HCT116 (cell line): ENCODE results near the gene NSFL1C.

ENCODE experiments used
- CTCF ChIP-seq, 3 experiments: fragments of 200-600 bp in 1 of 3; sonication (generic) in 1 of 3; IDR thresholded peaks in 2 of 3; conservative IDR thresholded peaks in 1 of 3; 2 replicates each; pipeline ENCODE4 v1.5.1; 2012 to 2017; ENCODE audit warnings: low read depth in 2 of 3, low read length in 2 of 3, antibody characterized with exemption in 1 of 3, borderline replicate concordance in 1 of 3, control low read depth in 1 of 3, mild to moderate bottlenecking in 1 of 3, mixed read lengths in 1 of 3, mixed run types in 1 of 3, moderate library complexity in 1 of 3; ENCODE audit not compliant: insufficient read depth in 1 of 3
- EGR1 ChIP-seq: IDR thresholded peaks from 2 replicates; pipeline ENCODE4 v1.6.1; 2012; ENCODE audit warnings: low read depth
- ELF1 ChIP-seq: IDR thresholded peaks from 2 replicates; pipeline ENCODE4 v1.6.1; 2012; ENCODE audit warnings: low read depth, borderline replicate concordance
- EZH2phosphoT487 ChIP-seq: fragments of 200-600 bp; IDR thresholded peaks from 2 replicates; pipeline ENCODE4 v1.6.1; 2018; ENCODE audit warnings: antibody characterized with exemption, borderline replicate concordance
- MAX ChIP-seq: IDR thresholded peaks from 2 replicates; pipeline ENCODE4 v1.6.1; 2012
- POLR2A ChIP-seq: IDR thresholded peaks from 2 replicates; pipeline ENCODE4 v1.7.0; 2011; ENCODE audit warnings: borderline replicate concordance; ENCODE audit not compliant: insufficient read depth, insufficient read length; ENCODE audit errors: extremely low read depth
- REST ChIP-seq: IDR thresholded peaks from 2 replicates; pipeline ENCODE4 v1.6.1; 2012; ENCODE audit warnings: low read depth
- SP1 ChIP-seq: IDR thresholded peaks from 2 replicates; pipeline ENCODE4 v1.6.1; 2012; ENCODE audit warnings: low read depth
- YY1 ChIP-seq: IDR thresholded peaks from 2 replicates; pipeline ENCODE4 v1.6.1; 2011; ENCODE audit warnings: low read length, low read depth, moderate library complexity, mild to moderate bottlenecking; ENCODE audit not compliant: insufficient replicate concordance; ENCODE audit errors: extremely low read depth

DNA sequence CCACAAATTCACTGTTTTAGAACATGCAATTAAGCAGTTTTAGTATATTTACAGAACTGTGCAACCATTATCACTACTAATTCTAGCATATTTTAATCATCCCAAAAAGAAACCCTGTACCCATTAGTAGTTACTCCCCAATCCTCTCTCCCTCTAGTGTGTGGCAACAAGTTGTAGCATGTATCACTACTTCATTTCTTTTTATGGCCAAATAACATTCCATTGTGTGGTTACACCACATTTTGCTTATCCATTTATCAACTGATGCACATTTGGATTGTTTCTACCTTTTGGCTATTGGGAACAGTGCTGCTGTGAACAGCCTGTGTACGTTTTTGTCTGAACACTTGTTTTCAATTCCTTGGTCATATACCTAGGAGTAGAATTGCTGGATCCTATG lies 42.3 kb downstream of the NSFL1C start:
- no peak for TF ChIP-seq SP1
- TF ChIP-seq EZH2phosphoT487 = no peak
- TF ChIP-seq CTCF (IDR thresholded peaks at IDR 0.05 in 2 of 3, conservative IDR thresholded peaks at IDR 0.05 in 1 of 3; ENCODE audit: borderline replicate concordance in 1 of 3, insufficient read depth in 1 of 3, low read depth in 2 of 3, low read length in 2 of 3) = no peak
- TF ChIP-seq YY1 = no peak
- no peak for TF ChIP-seq REST
- TF ChIP-seq ELF1 = no peak
- no peak for TF ChIP-seq MAX
- no peak for TF ChIP-seq EGR1
- TF ChIP-seq POLR2A = no peak
